HG03521 (cell line): ENCODE measurements around the gene EBF4.
"Not testable (repeated sequence)": the region's sequence is repeated elsewhere in the genome, so short reads cannot be mapped to it uniquely, and the experiment has no call there.

Experiments
- ATAC-seq: cut with Tn5 transposase; IDR thresholded peaks from one replicate; pipeline ENCODE4 v1.9.1; 2021; ENCODE audit warnings: mild to moderate bottlenecking, moderate library complexity; ENCODE audit not compliant: unreplicated experiment

The EBF4 gene

DNA sequence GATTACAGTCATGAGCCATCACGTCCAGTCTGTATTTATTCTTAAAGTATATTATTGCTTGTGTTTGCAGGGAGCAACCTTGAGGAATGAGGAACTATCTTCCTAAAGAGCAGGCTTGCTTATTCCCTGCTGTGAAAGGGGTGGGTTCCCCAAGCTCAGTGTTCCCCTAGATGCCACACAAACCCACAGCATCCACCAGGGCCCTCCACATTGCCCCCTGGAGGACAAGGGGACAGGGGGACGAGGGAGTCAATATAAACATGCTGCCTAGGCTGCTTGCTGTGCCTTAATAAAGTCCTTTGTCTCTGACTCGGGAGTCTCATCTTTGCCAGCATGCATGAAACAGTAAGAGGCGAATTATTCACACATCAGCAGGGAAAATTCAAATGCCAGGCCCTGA lies 20.6 kb upstream of the EBF4 start:
- ATAC-seq = no peak

DNA sequence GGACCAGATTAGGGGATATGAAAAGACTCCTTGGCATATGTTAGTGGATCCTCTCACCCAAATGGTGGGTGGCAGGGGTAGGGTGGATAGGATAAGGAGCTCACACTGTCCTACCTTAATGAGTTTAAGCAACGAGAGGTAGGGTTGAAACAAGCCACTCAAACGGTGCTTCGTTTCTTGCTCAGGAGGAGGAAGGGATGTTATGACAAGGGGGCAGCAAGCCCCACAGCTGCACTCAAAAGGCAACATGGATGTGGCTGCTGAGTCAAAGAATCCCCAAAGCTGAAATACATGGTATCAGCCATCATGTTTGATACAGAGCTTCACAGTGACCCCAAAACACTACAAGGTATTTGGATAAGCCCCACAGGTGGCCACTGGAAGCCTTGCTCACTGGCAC lies 20.1 kb upstream of the EBF4 start:
- no peak for ATAC-seq

DNA sequence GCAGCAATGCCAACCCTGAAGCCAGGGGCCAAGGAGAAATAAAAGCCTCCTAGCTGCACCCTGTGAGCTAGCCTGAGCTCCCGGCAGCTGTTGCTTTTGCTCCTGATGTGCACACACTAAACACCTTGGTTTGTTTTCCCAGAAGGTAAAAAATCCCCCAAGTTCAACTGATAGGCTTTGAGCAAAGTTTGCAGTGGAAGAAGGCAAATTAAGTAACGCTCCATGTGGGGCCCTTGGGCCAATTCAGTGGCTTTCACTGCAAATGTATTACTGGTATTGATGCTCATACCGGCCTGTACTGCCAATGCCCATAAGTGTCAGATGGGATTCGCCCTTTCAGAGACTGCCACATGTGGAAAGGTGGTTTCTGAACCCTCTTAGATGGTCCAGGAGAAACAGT lies 19.1 kb upstream of the EBF4 start:
- no peak for ATAC-seq

DNA sequence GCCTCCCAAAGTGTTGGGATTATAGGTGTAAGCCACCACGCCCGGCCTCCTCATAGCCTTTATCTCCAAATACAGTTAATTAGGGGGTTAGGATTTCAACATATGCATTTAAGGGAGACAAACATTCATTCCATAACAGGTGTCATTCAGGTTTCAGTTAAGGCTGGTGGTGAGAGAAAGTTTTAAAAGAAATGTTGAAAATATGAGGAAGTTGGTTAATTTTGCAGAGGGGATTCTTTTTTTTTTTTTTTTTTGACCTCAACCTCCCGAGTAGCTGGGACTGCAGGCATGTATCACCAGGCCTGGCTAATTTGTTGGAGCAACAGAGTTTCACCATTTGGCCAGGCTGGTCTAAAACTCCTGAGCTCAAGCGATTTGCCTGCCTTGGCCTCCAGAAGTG lies 12.5 kb upstream of the EBF4 start:
- ATAC-seq = no peak

DNA sequence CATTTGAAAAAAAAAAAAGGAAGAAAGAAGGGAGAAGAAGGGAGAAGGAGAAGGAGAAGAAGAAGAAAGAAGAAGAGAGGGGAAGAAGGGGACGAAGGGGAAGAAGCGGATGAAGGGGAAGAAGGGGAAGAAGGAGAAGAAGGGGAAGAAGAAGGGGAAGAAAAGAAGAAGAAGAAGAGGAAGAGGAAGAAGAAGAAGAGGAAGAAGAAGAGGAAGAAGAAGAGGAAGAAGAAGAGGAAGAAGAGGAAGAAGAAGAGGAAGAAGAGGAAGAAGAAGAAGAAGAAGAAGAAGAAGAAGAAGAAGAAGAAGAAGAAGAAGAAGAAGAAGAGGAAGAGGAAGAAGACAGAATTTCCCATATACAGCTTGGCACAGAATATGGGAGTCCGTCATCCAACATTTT lies 10.5 kb upstream of the EBF4 start:
- not testable (repeated sequence) for ATAC-seq

DNA sequence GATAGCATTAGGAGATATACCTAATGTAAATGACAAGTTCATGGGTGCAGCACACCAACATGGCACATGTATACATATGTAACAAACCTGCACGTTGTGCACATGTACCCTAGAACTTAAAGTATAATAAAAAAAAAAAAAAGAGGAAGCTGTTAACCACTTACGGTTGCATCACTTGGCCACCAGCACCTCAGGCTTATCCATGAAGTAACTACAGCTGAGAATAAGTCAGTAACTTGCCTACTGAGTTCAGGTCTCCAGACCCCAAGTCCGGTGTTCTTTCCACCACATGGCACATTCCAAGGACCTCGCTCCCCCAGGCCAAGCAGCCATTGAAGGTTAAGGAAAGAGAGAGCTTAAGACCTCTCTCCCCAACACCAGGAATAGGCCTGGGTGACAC lies 7.8 kb upstream of the EBF4 start:
- not testable (repeated sequence) for ATAC-seq

DNA sequence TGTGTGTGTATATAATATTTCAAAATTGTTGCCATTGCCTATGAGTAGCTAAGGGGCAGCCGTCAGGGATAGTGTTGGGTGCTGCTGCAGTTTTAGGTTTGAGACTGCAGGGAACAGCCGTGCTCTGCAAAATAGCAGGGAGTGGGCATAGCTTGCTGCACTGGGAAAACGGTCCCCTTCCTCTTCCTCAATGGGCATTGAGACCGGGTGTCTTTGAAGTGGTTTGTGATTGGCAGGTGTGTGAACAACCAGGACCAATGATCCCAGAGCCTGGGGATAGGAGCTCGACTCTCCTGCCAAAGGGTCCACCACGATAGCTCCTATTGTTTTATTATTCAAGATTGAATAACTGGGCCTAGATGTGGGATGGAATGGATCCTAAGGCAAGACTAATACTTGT lies 5.1 kb upstream of the EBF4 start:
- ATAC-seq = no peak

DNA sequence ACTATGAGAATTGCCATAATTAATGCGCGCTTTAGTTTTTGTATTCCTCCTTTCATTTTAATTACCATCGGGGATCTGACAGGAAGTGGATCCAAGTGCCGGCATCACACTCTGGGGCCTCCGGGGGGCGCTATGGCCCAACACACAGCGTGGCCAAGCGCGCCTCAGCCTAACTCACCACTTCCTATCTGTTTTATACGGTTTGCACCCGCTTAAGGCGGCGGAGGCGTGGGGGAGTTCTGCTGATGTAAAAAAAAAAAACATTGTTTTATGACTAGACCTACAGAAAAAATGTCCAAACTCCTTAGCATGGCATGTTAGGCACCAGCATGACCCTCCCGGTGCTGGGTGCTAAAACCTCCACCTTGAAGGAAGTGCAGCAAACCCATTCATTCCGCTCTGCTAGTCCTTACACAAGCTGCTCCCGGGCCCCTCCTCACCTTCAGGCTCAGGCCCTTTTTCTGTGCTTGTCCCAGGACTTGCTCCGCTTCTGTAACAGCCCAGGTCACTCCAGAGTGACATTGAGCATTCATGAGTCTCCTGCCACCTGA lies 4.5 kb upstream of the EBF4 start:
- no peak for ATAC-seq

DNA sequence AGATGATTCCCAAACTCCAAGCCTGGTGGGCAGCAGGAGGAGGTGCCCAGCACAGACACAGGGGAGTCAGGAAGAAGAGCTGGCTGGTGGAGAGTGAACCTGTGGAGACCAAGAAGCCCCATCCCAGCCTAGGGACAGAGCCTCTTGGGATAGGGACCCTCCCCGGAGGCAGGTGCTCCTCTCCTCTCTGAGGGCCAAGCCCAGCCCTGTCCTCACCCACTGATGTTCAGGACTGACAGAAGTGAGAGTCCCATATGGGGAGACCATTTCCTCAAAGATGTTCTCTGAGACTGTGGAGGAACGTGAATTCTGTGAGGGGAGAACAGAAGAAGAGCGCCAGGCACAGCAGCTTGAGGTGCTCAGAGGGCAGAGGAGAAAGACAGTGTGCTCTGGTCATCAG lies 2.4 kb upstream of the EBF4 start:
- no peak for ATAC-seq

DNA sequence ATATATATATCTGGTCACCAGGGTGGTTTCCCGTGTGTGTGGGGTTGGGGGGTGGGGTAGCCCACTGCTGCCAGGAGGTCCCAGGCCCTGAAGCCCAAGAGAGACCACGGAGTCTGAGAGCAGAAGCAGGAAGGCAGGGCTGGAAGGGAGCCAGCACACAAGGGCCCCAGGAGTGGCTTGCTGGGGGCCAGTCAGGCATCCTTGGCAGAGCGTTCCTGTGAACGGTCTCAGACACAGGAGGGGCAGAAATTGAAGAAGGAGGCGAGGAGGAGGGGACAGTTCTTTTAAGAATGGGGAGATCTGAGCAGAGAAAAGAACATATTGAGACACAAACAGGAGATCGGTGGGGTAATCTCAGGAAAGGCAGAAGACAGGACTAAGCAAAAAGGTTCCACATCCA lies 1.9 kb upstream of the EBF4 start:
- no peak for ATAC-seq

DNA sequence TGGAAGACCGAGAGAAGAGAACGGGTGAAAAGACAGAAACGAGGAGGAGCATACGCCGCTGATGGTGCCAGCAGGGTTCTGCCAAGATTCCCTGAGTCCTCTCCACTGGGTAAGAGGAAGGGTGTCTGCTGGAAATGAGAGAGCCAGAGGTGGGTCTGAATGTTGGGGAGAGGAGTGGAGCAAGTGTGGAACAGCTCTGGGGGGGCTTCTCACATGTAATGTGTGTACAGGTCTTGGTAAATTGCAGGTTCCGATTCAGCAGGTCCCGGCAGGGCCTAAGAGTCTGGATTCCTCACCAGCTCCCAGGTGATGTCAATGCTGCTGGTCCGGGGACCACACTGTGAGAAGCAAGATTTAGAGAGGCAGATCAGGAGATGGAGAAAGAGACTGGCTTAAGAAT lies 1.5 kb upstream of the EBF4 start:
- no peak for ATAC-seq

DNA sequence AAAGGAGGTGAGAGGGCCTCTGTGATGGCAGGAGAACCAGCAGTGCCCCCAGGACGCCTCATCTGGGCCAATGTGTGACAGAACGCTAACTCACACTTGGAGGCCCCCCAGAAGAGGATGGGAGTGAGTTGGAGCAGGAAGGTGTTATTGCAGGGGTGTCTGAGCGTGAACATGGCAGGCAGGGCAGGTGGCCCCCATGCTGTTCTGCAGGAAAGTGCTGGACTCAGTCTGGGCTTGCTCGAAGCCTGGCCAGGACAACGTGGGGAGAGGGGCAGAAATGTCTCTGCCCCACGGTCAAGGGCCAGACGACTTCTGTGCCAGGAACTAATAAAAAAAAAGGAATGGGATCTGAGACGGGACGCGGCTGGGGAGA lies 931 bp upstream of the EBF4 start:
- no peak for ATAC-seq

DNA sequence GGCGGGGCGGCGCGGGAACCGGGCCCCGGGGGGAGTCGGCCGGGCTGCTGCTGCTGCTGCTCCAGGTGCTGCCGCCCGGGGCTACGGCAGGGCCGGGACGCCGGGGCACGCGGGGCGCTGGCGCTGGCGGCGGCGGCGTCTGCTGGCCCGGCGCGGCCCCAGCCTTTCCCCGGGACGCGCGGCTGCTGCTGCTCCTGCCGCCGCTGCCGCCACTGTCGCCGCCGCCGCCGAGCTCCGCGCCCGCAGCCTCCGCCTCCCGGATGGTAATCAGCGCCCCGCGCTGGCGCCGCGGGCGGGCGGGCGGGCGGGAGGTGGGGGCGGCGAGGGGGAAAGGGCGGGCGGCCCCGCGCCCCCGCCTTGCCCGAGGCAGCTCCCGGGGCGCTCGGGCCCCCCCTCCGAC lies 306 bp downstream of the EBF4 start:
- no peak for ATAC-seq

DNA sequence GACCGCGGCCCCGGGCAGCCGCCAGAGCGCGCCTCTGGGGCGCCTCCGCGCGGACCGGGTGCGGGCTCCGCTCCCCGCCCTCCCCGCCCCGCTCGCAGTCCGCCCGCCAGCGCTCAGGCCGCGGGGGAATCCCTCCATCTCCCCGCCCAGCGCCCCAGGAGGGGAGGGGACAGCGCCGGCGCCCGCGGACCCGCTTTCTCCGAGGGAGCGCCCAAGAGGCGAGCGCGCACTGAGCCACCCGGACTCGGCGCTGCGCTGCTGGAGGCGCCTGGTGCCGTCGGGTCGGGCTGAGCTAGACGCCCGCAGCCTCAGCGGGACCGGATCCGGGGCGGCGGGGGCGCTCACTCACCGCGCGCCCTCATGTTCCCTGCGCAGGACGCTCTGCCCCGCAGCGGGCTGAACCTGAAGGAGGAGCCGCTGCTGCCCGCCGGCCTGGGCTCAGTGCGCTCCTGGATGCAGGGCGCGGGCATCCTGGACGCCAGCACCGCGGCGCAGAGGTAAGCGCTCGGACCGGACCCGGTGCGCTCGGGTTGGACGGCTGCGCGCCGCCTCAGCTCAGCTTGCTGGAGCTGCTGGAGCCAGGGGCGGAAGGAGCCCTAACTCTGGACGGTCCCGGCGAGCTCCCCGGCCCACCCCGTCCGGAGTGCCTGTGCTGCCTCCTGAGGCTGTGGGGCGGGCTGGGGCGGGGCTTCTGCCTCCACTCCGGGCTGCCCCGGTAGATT lies 867 bp downstream of the EBF4 start:
- ATAC-seq = no peak

DNA sequence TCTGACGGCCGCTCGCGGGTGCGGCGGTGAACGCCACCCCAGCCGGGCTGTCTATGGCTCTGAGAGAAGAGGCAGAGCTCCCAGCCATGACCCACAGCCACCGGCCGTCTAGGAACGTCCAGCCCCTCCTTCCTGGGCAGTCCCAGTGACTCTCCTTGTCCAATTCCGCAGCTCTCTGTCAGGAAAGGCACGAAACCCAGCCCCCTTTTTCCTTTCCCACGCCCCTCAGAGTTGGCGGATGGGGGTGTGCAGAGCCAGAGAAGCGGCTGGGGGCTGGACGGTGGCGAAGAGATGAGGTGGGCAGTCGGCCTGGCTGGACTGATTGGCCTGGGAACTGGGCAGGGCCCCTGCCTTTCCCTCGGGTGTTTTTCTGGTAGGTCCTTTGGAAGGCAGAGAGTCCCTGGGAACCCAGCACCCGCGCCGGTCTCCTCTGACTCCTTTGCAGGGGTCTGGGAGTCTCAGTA lies 1.5 kb downstream of the EBF4 start:
- ATAC-seq = no peak

DNA sequence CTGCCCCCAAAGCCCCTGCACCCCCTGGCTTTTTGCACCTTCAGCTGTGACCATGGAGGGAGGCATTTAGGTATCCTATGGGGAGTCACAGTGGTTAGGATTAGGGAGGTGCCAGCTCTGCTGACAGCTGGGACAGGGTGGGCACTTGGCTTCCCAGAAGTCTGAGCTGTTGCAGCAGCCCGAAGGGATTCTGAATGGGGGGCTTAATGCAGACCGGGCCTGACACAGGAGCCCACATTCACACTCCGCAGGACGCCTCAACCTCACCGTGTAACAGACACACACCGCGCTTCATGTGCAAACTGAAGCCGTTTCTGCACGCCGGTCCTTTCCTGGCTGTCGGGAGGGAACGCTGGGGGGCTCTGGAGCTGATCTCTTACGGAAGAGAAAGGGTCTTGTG lies 1.9 kb downstream of the EBF4 start:
- no peak for ATAC-seq

DNA sequence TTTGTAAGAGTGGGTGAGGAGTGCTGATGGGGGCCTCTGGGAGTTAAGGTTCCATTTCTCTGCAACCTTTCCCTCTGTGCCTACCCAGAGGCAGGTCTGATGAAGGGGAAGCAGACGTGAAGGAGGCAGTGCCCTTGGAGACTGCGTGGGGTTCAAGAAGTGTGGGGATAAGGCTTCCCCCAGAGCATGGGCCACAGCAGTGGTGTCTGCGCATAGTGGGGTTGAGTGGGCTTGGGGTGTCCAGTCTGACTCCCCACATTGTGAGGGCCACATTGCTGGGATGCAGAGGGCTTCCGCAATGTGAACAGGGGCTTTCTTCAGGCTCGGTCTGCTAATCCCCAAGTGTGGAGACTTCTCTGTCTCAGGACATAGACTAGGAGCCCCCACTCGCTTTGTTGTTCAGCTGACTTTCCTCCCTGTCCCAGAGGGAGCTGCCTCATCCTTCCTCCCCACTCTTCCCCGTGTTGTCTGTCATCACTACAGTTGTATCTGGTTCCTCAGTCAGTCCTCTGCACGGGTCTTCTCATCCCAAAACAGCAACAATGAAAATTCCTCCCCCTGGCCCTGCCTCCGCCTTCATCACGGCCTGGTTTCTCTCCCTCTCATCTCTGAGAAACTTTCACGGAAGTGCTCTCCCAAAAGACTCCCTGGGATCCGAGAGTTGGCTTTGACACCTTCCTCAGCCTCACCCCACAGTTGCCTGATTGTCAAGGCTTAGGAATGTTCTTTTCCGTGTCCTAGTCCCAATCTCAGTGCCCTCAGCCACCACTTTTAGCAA lies 2.8 kb downstream of the EBF4 start:
- no peak for ATAC-seq

DNA sequence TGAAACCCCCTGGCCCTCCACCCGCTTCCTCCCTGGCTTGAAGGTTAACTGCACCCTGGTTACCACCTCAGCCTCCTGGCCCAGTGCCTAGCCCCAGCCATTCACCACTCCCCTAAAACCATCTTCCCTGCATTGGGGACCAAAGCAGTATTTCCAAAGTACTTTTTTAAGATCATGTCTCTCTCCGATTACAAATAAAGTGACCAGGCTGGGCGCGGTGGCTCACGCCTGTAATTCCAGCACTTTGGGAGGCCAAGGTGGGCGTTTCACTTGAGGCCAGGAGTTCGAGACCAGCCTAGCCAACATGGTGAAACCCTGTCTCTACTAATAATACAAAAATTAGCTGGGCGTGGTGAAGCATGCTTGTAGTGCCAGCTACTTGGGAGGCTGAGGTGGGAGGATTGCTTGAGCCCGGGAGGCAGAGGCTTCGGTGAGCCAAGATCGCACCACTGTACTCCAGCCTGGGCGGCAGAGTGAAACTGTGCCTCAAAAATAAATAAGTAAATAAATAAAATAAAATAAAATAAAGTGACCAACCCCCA lies 3.5 kb downstream of the EBF4 start:
- not testable (repeated sequence) for ATAC-seq

DNA sequence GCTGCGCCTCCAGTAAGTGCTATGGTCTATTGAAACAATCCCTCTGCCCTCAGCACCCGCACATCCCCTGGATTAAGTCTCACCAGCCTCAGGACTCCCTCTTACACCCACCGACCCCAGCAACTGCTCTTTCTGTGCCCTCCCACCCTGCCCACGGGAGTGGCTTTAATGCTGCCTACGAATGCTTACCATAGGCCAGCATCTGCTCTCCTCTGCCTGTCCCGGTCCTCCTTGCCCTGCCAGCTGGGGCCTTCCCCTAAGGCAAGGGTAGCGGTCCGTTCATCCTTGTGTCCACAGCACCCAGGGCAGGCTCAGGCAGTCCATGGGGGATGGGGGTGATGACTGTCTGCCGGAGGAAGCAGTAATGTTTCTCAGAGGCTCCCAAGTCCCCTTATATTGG lies 4.1 kb downstream of the EBF4 start:
- ATAC-seq = no peak

DNA sequence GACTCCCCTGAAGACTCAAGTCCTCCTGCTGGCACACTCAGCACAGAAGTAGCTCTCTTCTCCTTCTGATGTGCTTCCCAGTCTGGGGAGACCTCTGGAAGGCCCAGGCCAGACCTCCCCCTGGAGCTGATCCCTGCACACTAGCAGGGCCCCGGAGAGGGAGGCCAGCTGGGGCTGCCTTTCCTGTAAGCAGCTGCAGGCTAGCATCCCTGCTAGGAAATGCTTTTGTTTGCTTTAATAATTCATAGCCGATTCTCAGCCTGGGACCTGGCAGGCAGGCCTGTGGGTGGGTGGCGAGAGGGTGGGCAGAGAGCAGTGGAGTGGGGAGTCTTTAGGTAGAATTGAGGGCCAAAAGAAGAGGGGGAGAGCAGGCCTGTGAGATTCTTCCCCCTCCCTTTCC lies 5.2 kb downstream of the EBF4 start:
- ATAC-seq = no peak

DNA sequence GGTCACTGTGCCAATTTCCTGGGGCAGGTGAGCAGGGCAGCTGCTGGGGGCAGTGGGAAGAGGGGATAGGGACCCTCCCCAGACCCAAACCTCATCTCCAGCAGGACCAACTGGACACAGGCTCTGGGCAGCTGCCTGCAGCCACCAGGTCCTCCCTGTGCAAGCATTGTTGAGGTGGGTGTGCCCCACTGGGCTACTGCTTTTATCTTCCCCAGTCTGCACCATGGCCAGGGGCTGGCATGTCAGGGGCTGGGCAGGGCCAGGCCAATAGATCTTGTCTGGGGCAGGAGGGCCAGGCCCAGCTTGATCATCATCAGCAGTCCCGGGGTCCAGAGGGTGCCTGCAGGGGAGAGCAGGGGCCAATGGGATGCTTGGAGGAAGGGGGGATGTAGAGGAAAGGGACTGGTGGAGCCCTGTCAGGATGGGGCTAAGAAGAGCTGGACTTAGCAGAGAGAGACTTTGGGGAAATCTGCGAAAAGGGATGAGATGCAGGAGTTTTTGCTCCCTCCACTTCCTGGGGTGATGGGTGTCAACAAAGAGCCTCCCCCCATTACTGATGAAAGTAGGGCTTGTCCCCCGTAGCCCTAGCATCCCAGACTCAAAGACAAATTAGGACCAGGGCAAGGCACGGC lies 5.7 kb downstream of the EBF4 start:
- ATAC-seq = no peak

DNA sequence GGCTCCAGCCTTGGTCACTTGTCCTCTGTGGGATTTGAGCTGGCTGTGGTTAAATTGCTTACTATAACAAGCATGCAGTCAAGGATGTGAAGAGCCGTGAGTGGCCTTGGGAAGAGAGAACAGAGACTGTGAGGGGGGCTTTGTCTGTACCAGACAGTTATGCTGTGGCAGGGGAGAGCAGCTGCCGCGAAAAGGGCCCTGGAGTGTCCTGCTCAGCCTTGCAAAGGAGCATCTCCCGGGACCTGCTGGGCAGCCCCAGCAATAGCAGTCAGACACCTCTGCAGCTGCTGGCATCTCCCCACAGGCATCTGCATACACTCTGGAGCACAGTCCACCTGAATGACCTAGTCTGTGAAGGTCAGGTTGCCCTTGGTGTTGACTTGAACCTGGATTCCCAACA lies 6.3 kb downstream of the EBF4 start:
- no peak for ATAC-seq
